ENCODE measurements around the gene DACT3.
A peak's percentile ranks its signal among the peaks of the same experiment; 100 is the strongest.

The DACT3 gene

DNA sequence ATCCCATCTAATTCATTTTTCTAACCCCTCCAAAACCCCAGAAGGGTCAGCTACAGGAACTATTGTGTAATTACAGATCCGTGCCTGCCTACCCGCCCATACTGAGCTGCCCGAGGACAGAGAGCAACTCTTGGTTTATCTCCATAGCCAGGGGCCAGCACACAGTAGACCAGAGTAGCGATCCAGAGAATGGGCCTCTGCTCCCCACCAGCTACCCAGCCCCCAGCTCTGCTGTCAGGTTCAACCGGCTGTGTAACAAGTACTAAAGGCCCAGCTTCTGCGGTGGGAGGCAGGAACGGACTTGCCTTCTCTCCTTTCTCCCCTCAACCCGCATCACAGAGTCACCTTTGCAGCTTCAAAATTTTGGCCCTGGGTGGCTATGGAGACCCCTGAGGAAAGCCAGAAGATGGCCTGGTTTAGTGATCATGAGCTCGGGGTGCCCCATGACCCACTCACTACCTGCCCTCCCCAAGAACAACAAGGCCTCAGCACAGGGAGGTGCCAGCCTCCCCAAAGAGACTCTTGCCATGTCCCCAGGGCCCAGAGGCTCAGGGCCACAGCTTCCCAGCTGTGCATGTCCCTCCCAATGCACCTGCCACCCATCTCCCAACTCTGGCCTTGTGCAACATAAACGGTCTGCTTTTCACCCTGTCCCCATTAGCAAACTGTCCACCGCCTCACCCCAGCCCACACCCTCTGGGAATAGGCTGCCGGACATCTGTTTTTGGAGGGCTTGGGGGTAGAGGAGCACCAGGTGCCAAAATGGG lies 54.1 kb downstream of the DACT3 start:
- Histone ChIP-seq H3K4me3 (ENCODE audit: low read depth, low read length) (no peak overlapping the region), H3K27me3 (ENCODE audit: control insufficient read depth, insufficient read depth, low read length) (no peaks in the 10 kb centered on the region), H3K9ac (ENCODE audit: low read depth, low read length) (no peak overlapping the region), H3K36me3 (ENCODE audit: control insufficient read depth, insufficient read depth, low read length) (peaks cover 52% of the 10 kb centered on the region), H3K4me1 (ENCODE audit: control insufficient read depth, insufficient read depth, low read length) (peaks cover 3% of the 10 kb centered on the region), H3K9me3 (ENCODE audit: control insufficient read depth, insufficient read depth, low read length) (no peaks in the 10 kb centered on the region)

DNA sequence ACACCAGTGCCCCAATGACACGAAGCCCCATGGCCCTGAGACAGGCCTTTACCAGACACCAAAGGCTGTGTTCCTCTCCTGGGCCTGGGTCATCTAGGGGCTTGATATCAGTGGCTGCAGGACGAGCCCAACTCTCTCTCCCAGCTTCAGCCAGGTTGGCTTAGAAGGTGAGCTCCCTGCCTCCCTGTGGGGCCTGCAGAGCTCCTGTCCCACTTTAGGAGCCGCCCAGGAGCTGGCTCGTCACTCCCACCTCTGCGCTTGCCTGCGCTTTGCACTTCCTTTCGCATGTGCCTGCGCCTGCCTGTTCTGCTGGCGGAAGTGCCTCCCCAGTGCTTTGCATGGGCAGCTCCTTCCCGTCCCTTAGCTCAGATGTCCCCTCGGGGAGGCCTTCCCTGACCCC lies 55.0 kb downstream of the DACT3 start:
- H3K4me3 ChIP-seq (ENCODE audit: low read depth, low read length): no peak overlapping the region
- no peaks in the 10 kb centered on the region for H3K27me3 ChIP-seq (ENCODE audit: control insufficient read depth, insufficient read depth, low read length)
- H3K4me1 ChIP-seq (ENCODE audit: control insufficient read depth, insufficient read depth, low read length): peaks cover 3% of the 10 kb centered on the region
- peaks cover 52% of the 10 kb centered on the region for H3K36me3 ChIP-seq (ENCODE audit: control insufficient read depth, insufficient read depth, low read length)
- H3K9ac ChIP-seq (ENCODE audit: low read depth, low read length): no peak overlapping the region
- H3K9me3 ChIP-seq (ENCODE audit: control insufficient read depth, insufficient read depth, low read length): no peaks in the 10 kb centered on the region

DNA sequence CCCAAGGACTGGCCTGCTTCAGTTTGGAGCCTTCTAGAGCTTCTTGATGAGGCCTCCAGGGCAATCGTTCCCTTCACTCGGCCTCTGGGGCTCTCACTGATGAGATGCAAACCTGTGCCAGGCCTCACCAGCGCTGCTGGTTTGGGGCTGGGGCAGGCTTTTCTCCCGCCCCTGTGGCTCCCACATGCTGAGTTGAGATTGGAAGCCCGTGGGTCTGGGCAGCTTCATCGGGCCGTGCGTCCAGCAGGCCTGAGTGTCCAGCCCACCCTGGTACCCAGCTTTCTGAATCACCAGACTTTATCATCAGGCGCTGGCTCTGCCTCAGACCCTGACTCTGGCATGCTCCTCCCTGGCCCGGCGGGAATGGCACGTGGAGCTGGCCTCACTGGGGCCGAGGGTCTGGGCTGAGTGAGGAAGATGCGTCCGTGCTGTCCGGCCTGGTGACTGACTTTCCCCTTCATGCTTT lies 55.6 kb downstream of the DACT3 start:
- H3K9ac ChIP-seq (ENCODE audit: low read depth, low read length): peak overlapping the region; percentile 24
- H3K27me3 ChIP-seq (ENCODE audit: control insufficient read depth, insufficient read depth, low read length): no peaks in the 10 kb centered on the region
- no peak overlapping the region for H3K4me3 ChIP-seq (ENCODE audit: low read depth, low read length)
- peaks cover 50% of the 10 kb centered on the region for H3K36me3 ChIP-seq (ENCODE audit: control insufficient read depth, insufficient read depth, low read length)
- peaks cover 3% of the 10 kb centered on the region for H3K4me1 ChIP-seq (ENCODE audit: control insufficient read depth, insufficient read depth, low read length)
- no peaks in the 10 kb centered on the region for H3K9me3 ChIP-seq (ENCODE audit: control insufficient read depth, insufficient read depth, low read length)

DNA sequence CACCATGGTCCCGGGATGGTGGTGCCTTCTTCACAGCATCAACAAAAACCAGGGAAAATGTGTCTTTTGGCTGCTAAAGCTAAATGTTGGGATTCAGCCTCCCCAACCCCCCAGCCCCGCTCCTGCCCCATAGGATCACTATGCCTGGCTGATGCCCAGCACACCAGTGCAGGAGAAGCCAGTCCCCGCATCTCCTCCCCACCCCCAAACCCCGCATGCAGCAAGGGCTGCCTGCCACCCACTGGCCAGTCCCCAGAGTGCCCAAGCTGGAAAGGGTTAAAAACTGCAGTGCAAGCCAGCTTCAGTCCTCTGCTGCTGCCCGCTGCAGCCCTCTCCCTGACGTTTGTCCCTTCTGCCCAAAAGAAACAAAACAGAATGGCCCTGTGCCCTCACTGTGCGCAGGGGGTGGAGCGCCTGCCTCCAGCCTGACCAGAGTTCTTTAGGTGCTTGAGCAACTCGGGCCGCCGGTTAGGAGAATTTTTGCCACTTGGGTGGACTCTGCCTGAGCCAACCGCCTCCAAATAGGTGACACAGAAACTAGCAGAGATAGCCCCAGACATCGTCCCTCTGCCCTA lies 56.1 kb downstream of the DACT3 start:
- H3K36me3 ChIP-seq (ENCODE audit: control insufficient read depth, insufficient read depth, low read length): peaks cover 50% of the 10 kb centered on the region
- peaks cover 3% of the 10 kb centered on the region for H3K4me1 ChIP-seq (ENCODE audit: control insufficient read depth, insufficient read depth, low read length)
- no peaks in the 10 kb centered on the region for H3K9me3 ChIP-seq (ENCODE audit: control insufficient read depth, insufficient read depth, low read length)
- no peak overlapping the region for H3K4me3 ChIP-seq (ENCODE audit: low read depth, low read length)
- H3K27me3 ChIP-seq (ENCODE audit: control insufficient read depth, insufficient read depth, low read length): no peaks in the 10 kb centered on the region
- H3K9ac ChIP-seq (ENCODE audit: low read depth, low read length): peak overlapping the region; percentile 24

DNA sequence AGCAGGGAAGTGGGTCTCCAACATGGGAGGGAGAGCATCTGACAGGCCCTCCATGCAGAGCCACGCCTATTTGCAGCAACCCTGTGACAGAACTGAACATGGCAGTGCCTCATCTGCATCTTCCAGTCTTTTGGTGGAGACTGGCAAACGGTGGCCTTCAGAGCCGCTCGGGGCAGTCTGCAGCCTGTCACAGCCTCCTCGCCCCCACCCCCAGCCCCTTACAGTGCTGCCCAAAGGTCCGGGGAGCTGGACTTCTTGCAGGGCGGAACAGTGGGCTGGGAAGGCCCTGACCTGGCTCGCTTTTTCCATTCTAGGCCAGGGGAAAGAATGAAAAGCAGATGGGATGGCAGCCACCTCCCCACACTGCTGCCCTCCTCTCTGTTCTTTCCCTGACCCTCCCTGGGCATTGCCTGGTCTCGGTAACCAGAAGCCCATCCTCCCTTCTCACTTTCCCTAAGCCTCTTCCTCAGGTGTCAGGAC lies 57.2 kb downstream of the DACT3 start:
- Histone ChIP-seq H3K4me1 (ENCODE audit: control insufficient read depth, insufficient read depth, low read length) (peaks cover 3% of the 10 kb centered on the region), H3K27me3 (ENCODE audit: control insufficient read depth, insufficient read depth, low read length) (no peaks in the 10 kb centered on the region), H3K36me3 (ENCODE audit: control insufficient read depth, insufficient read depth, low read length) (peaks cover 42% of the 10 kb centered on the region), H3K9ac (ENCODE audit: low read depth, low read length) (no peak overlapping the region), H3K4me3 (ENCODE audit: low read depth, low read length) (no peak overlapping the region), H3K9me3 (ENCODE audit: control insufficient read depth, insufficient read depth, low read length) (no peaks in the 10 kb centered on the region)

DNA sequence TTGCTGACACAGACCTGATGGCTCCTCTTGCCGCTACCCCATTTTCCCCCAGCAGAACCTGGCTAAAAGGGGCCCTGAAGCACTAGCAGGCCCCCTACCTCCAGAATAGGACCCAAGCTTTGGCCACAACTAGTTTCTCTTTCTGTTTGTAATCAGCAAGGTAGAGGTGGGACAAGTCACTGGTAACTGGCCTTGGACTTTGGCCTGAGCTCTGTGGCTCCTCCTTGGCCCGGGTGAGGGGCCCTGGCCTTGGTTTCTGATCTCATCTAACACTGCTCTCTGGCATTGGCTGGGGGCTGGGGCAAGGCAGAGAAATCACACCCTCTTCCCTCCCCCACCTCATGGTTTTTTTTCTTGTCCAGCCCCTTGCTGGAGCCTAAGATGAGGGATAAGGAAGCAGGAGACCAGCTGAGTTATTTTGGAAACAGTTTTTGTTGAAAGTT lies 57.8 kb downstream of the DACT3 start:
- Histone ChIP-seq H3K36me3 (ENCODE audit: control insufficient read depth, insufficient read depth, low read length) (peaks cover 37% of the 10 kb centered on the region), H3K27me3 (ENCODE audit: control insufficient read depth, insufficient read depth, low read length) (no peaks in the 10 kb centered on the region), H3K4me3 (ENCODE audit: low read depth, low read length) (peak overlapping the region; percentile 82), H3K9ac (ENCODE audit: low read depth, low read length) (peak overlapping the region; percentile 24), H3K9me3 (ENCODE audit: control insufficient read depth, insufficient read depth, low read length) (no peaks in the 10 kb centered on the region), H3K4me1 (ENCODE audit: control insufficient read depth, insufficient read depth, low read length) (peaks cover 3% of the 10 kb centered on the region)

DNA sequence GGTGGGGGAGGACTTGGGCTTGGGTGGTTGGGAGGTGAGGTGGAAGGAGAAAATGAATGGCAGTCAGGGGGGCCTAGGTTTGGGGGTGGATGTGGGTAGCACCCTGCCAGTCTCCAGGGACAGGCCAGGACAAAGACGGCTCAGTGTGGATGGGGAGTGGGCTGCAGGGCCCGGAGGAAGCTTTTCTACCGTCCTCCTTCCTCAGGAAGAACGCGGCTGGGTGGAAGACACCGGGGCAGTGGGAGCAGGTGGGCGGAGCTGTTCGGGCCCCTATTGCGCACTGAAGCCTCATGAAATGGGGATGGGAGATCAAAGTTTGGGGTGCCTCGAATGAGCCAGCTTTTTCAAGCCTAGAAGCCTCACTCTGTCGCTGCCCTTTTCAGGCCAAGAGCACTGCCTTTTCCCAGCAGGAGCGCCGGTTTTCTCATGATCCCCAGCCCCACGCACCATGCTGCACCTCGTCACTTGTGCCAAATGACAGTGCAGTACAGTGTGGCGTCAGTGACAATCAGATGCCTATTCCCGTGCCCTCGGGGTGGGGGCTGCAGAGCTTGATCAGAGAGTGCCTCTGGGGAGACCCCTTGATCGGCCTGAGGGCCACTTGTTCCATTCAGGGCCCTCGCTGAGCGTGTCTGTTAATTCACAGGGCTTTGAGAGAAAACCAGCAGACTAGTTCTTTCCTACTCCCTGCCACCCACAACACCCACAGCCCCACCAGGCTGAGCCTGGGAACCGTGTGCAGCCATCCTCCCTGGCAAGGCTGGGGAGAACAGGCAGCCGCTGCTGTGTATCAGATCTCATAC lies 58.4 kb downstream of the DACT3 start:
- Histone ChIP-seq H3K4me1 (ENCODE audit: control insufficient read depth, insufficient read depth, low read length) (peaks cover 3% of the 10 kb centered on the region), H3K27me3 (ENCODE audit: control insufficient read depth, insufficient read depth, low read length) (no peaks in the 10 kb centered on the region), H3K9ac (ENCODE audit: low read depth, low read length) (no peak overlapping the region), H3K4me3 (ENCODE audit: low read depth, low read length) (peak overlapping the region; percentile 82), H3K36me3 (ENCODE audit: control insufficient read depth, insufficient read depth, low read length) (peaks cover 31% of the 10 kb centered on the region), H3K9me3 (ENCODE audit: control insufficient read depth, insufficient read depth, low read length) (no peaks in the 10 kb centered on the region)

DNA sequence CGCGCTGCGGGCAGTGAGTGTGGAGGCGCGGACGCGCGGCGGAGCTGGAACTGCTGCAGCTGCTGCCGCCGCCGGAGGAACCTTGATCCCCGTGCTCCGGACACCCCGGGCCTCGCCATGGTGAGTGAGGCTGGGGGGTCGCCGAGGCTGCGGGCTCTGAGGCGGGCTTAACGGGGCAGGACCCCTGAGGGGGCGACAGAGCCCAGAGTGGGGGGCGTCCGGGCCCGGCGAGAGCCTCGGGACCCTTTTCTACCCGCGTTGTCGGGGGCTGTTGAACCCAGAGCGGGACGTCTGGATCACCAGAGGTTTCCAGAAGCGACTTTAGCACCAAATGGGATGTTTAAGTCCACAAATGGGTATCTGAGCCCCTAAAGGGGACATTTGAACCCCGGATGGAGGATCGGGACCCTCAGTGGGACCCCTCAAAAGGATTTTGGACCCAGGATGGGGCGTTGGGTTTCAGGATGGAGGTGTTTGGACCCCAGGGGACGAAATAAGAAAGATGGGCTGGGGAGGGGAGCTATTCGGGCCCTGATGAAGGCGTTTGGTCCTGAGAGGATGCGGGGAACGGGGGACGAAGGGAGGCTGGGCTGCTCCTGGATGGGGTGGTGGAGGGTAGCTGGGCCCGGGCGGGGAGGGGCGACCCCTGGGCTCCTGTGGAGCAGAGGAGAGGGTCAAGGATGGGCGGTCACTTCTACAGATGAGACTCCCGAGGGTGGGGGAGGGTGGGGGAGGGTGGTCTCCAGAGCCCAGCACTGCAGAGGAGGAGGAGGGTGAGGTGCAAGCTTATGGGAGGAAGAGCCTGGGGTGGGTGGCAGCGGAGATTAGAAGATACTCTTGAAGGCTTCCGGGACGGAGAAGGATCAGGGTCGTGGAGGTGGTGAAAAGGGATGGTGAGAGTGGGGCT lies 59.4 kb downstream of the DACT3 start, which contains the start of gene CALM3:
TSS of gene CALM3 (plus strand) at position 13 of the 907 bp plus-strand sequence. CDS start at position 118, 105 bp downstream.
- Histone ChIP-seq H3K9me3 (ENCODE audit: control insufficient read depth, insufficient read depth, low read length) (no peaks in the 10 kb centered on the region), H3K27me3 (ENCODE audit: control insufficient read depth, insufficient read depth, low read length) (no peaks in the 10 kb centered on the region), H3K4me1 (ENCODE audit: control insufficient read depth, insufficient read depth, low read length) (peaks cover 3% of the 10 kb centered on the region), H3K36me3 (ENCODE audit: control insufficient read depth, insufficient read depth, low read length) (peaks cover 21% of the 10 kb centered on the region), H3K9ac (ENCODE audit: low read depth, low read length) (peak within 1 kb of the TSS; percentile 100), H3K4me3 (ENCODE audit: low read depth, low read length) (peak within 1 kb of the TSS; percentile 93)

DNA sequence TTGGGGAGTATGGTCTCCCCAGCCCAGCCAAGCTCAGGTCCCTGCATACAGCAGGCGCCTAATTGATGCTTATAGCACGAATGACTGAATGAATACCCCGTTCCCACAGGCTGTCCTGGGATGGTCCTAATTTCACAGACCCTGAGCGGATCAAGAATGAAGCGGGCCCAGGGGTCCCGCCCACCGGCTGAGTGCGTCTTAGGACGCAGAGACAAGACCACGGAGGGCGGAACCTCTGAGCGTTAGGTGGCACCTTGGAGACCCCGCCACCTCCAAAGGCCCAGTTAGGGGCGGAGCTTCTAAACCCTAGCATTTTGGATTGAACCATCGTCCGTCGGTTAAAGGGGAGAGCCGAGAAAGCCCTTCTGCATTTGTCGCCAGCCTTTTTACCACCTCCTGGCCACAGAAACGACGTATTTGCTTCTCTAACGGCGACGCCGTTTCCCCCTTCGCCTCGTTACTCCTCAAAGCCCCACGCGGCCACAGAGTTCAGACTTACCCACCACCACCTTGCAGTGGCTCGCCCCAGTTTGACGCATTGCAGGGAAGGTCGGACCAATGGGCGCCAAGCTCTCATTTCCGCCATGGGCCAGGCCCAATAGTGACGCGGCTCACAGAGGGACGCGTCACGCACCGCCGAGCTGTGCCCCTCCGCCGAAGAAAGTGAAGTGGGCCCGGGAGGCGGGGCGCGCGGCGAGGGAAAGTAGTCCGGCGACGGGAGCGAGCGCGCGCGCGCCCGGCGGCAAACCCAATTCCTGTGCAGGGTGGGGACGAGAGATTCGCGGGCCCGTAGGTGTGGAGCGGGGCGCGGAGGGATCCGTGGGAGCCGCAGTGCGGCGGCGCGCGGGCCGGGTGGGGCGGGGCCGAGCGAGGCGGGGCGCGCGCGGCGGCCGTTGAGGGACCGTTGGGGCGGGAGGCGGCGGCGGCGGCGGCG lies 60.3 kb downstream of the DACT3 start:
- H3K4me3 ChIP-seq (ENCODE audit: low read depth, low read length): peak overlapping the region; percentile 93
- H3K36me3 ChIP-seq (ENCODE audit: control insufficient read depth, insufficient read depth, low read length): peaks cover 13% of the 10 kb centered on the region
- peaks cover 3% of the 10 kb centered on the region for H3K4me1 ChIP-seq (ENCODE audit: control insufficient read depth, insufficient read depth, low read length)
- peak overlapping the region; percentile 100 for H3K9ac ChIP-seq (ENCODE audit: low read depth, low read length)
- no peaks in the 10 kb centered on the region for H3K27me3 ChIP-seq (ENCODE audit: control insufficient read depth, insufficient read depth, low read length)
- no peaks in the 10 kb centered on the region for H3K9me3 ChIP-seq (ENCODE audit: control insufficient read depth, insufficient read depth, low read length)

DNA sequence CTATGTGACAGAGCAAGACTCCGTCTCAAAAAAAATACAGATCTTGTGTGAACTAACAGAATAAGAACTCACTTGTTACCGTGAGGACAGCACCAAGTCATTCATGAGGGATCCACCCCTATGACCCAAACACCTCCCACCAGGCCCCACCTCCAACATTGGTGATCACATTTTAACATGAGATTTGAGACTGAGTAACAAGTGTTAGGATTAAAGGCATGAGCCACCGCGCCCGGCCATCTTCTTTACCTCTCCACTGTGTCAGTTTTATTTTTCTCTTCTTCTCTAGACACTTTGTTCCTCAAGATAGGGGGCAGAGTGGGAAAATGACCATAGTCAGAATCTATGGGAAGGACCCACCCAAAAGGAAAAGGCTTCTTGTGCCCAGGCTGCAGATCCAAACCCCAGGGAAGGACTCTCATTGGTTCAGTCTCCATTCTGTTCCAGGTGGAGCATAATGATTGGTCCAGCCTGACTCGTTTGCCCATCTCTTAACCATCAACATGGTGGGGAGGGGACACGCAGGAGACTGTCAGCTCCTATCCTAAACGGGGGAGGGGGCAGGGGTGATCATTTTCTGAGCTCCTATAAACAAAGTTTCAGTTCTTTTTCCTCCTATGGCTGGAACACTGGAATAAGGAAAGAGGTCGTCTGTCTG lies 61.1 kb downstream of the DACT3 start:
- Histone ChIP-seq H3K4me3 (ENCODE audit: low read depth, low read length) (peak overlapping the region; percentile 93), H3K9me3 (ENCODE audit: control insufficient read depth, insufficient read depth, low read length) (no peaks in the 10 kb centered on the region), H3K36me3 (ENCODE audit: control insufficient read depth, insufficient read depth, low read length) (peaks cover 8% of the 10 kb centered on the region), H3K27me3 (ENCODE audit: control insufficient read depth, insufficient read depth, low read length) (no peaks in the 10 kb centered on the region), H3K9ac (ENCODE audit: low read depth, low read length) (no peak overlapping the region), H3K4me1 (ENCODE audit: control insufficient read depth, insufficient read depth, low read length) (peaks cover 3% of the 10 kb centered on the region)

Data from iPS-15b (cell line).